Lung (tissue), 12 donors: ENCODE measurements around the gene C9orf85. TPM values are rescaled to one million over a fixed set of nuclear protein-coding genes. Genes with fewer than 3 reads are reported as not detected.

Source experiments
- ATAC-seq: fragments of 200-7000 bp; cut with Tn5 transposase; one replicate; pipeline ENCODE4 v1.9.1; 2020; ENCODE audit warnings: moderate number of reproducible peaks; ENCODE audit not compliant: insufficient read depth, low FRiP score
- DNase-seq, 3 donors: peaks; one replicate each; pipeline ENCODE4 v3.0.0-alpha.2; 2013 to 2017
- H3K27ac ChIP-seq, 2 donors: one replicate each; pipeline ENCODE4 v1.5.1; 2013; ENCODE audit warnings: mild to moderate bottlenecking in 2 of 2, moderate library complexity in 2 of 2, control low read depth in 1 of 2, inconsistent platforms in 1 of 2, low read depth in 1 of 2, low read length in 1 of 2
- H3K27me3 ChIP-seq, 3 donors: one replicate each; pipeline ENCODE4 v1.5.1; 2013; ENCODE audit warnings: low read length in 2 of 3; ENCODE audit not compliant: control insufficient read depth in 3 of 3, insufficient read depth in 3 of 3
- H3K36me3 ChIP-seq, 4 donors: one replicate each; pipeline ENCODE4 v1.5.1; 2013; ENCODE audit warnings: low read length in 4 of 4, mild to moderate bottlenecking in 1 of 4, moderate library complexity in 1 of 4; ENCODE audit not compliant: control insufficient read depth in 4 of 4, insufficient read depth in 4 of 4
- H3K4me1 ChIP-seq, 5 donors: one replicate each; pipeline ENCODE4 v1.5.1; 2013; ENCODE audit warnings: low read length in 5 of 5, mild to moderate bottlenecking in 2 of 5, moderate library complexity in 1 of 5; ENCODE audit not compliant: control insufficient read depth in 5 of 5, insufficient read depth in 5 of 5
- H3K4me3 ChIP-seq: one replicate; pipeline ENCODE4 v1.5.1; 2013; ENCODE audit warnings: mild to moderate bottlenecking, control low read depth, moderate library complexity
- H3K9ac ChIP-seq, 2 donors: one replicate each; pipeline ENCODE4 v1.5.1; 2013; ENCODE audit warnings: low read length in 2 of 2, control low read depth in 1 of 2; ENCODE audit not compliant: insufficient read depth in 1 of 2
- H3K9me3 ChIP-seq, 4 donors: one replicate each; pipeline ENCODE4 v1.5.1; 2013; ENCODE audit warnings: low read length in 3 of 4, mild to moderate bottlenecking in 1 of 4, moderate library complexity in 1 of 4; ENCODE audit not compliant: control insufficient read depth in 4 of 4, insufficient read depth in 3 of 4
- CTCF ChIP-seq: IDR thresholded peaks from 2 replicates; pipeline ENCODE4 v1.5.1; 2012; ENCODE audit warnings: mild to moderate bottlenecking; ENCODE audit errors: control extremely low read depth, extremely low read depth
- WGBS, 2 donors: extraction: QIAGEN DNeasy Blood & Tissue Kit; methylation state at CpG; one replicate each; pipeline ENCODE4 v1.1.7; 2013; 5-methylcytosine and 5-hydroxymethylcytosine counted together
- polyA plus RNA-seq, 2 donors: library from polyadenylated mRNA; stranded (reverse); fragments of 200-250 nt; gene quantifications; one replicate each; pipeline ENCODE4 v1.2.1, GENCODE V29; 2013
- total RNA-seq, 2 donors: library from RNA; depleted of rRNA in 1 of 2; stranded (reverse); fragments of >200 nt in 1 of 2; gene quantifications; one replicate each; pipeline ENCODE4 v1.2.1, GENCODE V29; 2014 to 2021
- donor health status: control.
- donor health status: control.
- donor health status: Bipolar disorder and iron deficiency.
- donor health status: healthy.
- donor health status: DM: yes; HTN: yes; CAD: no.

Gene C9orf85
- total and polyA plus RNA-seq, 4 donors: 6.1 to 17.3 (median 7.9) TPM

GRCh38 chr9:71968541-71969090 lies 57.2 kb downstream of the C9orf85 start:
- Histone ChIP-seq H3K36me3 (peaks cover 0 to 4% (median 3%) of the 10 kb centered on the region in 4 donors), H3K4me1 (peaks cover 0 to 4% (median 0%) of the 10 kb centered on the region in 5 donors), H3K9me3 (peaks cover 0 to 7% (median 3%) of the 10 kb centered on the region in 4 donors), H3K27me3 (no peaks in the 10 kb centered on the region), H3K9ac (no peak overlapping the region), H3K27ac (no peak overlapping the region), H3K4me3 (no peak overlapping the region)
- WGBS, 2 donors: 89% methylated on average over 10 of the region's 10 CpGs
- no peak for DNase-seq
- ATAC-seq: no peak
- TF ChIP-seq CTCF: no peak

DNA sequence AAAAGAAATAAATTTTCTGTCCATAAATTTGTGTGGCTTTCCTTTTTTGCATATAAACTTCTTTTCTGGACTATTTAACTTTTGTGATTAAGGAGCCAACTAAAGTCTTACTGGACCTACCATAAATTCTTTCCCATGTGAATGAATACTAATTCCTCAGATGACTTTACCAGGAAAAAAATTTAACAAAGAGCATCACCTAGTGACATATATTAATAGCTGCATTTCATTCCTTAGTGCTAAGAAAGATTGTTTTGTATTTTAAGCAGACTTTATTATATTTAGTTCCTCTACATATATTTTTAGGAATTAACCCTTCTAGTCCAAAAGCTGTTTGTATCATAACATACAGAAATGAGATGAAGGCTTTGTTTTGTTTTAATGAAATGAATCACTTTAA lies 64.4 kb downstream of the C9orf85 start:
- H3K36me3 ChIP-seq: peaks cover 0 to 5% (median 4%) of the 10 kb centered on the region in 4 donors
- DNase-seq (no peak), ATAC-seq (no peak)
- H3K4me3 ChIP-seq: no peak overlapping the region
- no peaks in the 10 kb centered on the region for H3K9me3 ChIP-seq
- H3K27me3 ChIP-seq: no peaks in the 10 kb centered on the region
- no peak overlapping the region for H3K9ac ChIP-seq
- TF ChIP-seq CTCF: no peak
- H3K27ac ChIP-seq: no peak overlapping the region
- H3K4me1 ChIP-seq: peaks cover 0 to 4% (median 0%) of the 10 kb centered on the region in 5 donors

DNA sequence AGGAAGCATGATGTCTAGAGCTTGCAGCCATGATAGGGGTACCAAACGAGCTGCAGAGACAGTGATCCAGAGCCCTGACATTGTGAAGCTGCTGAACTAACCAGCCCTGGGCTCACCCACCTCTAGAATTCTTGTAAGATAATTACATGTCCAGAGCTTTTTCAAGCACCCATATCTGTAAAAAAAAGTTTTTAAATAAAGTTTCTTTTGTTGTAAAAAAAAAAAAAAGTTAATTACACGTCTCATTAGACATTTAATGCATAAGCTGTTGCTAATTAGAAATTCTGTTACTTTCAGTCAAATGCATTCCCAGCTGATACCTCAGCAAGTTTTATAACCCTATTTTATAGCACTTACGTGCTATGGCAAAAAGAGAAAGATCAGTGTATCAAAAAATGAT lies 65.6 kb downstream of the C9orf85 start:
- ATAC-seq (no peak), DNase-seq (no peak)
- TF ChIP-seq CTCF: no peak
- H3K9ac ChIP-seq: no peak overlapping the region
- H3K4me3 ChIP-seq: no peak overlapping the region
- peaks cover 0 to 5% (median 3%) of the 10 kb centered on the region in 4 donors for H3K36me3 ChIP-seq
- no peaks in the 10 kb centered on the region for H3K9me3 ChIP-seq
- no peaks in the 10 kb centered on the region for H3K27me3 ChIP-seq
- peaks cover 0 to 8% (median 0%) of the 10 kb centered on the region in 5 donors for H3K4me1 ChIP-seq
- WGBS, 2 donors: 80% methylated on average over 3 of the region's 3 CpGs
- no peak overlapping the region for H3K27ac ChIP-seq
